RWPE1 (cell line): ENCODE results near the gene NEK9.

Source experiments
- CTCF ChIA-PET: fragments of 350-600 bp; sonication (Branson Sonifier 250); formaldehyde crosslinking; extraction: SDS; loops from one replicate; lab custom pipeline; 2021; lab: Yijun Ruan, JAX
- POLR2A ChIA-PET: fragments of 400-600 bp; formaldehyde crosslinking; extraction: SDS; loops from one replicate; lab custom pipeline; 2020; ENCODE audit warnings: antibody characterized with exemption; ENCODE audit not compliant: low non-redundant PET; lab: Yijun Ruan, JAX
- DNase-seq: peaks from one replicate; pipeline ENCODE4 v3.0.0; 2012; ENCODE audit warnings: low spot score
- H3K27ac ChIP-seq: fragments of 450-650 bp; 2 replicates; pipeline ENCODE4 v1.5.1; 2017
- TF ChIP-seq, protein P1 (sequence below): fragments of 450-650 bp; conservative IDR thresholded peaks from 2 replicates; pipeline ENCODE4 v1.5.1; 2017; ENCODE audit warnings: low read depth, mild to moderate bottlenecking

The NEK9 gene

DNA sequence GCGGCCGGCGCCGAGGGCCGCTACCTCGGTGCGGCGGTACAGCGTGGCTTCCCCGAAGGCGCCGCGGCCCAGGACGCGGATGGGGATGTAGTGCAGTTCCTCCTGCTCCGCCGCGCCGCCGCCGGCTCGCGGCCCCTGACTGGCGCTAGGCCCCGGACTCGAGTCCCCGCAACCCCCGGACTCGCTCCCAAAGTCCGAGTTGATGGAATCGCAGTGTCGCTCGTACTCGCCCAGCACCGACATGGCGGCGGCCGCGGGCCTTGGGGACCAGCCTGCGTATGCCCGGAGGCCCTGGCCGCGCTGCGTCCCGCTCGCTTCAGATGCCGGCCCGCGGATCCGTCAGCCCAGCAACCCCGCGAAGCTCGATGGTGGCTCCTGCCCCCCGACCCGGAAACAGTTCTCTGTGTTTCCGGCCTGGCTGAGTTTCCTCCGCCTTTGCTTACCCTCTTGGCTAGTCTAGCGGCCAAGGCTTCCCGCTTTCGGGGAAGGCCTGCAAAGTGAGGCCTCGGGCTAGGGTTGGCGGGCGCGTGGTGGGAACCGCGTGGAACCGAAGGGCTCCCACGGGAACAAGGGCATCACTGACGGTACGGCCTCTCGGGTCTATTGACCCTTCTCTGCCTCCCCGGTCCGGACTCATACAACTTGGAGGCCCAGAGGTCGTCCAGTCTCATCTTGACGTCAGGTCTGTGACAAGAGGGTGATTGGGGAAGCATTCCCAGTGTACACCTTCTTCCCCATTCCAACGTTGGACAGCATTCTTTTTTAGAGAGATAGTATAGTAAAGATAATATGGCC, at the start of gene NEK9:
TSS of gene NEK9 (minus strand) at position 370 of the 795 bp plus-strand sequence. CDS start at position 243, 127 bp downstream.
- TF ChIP-seq, protein P1, sequence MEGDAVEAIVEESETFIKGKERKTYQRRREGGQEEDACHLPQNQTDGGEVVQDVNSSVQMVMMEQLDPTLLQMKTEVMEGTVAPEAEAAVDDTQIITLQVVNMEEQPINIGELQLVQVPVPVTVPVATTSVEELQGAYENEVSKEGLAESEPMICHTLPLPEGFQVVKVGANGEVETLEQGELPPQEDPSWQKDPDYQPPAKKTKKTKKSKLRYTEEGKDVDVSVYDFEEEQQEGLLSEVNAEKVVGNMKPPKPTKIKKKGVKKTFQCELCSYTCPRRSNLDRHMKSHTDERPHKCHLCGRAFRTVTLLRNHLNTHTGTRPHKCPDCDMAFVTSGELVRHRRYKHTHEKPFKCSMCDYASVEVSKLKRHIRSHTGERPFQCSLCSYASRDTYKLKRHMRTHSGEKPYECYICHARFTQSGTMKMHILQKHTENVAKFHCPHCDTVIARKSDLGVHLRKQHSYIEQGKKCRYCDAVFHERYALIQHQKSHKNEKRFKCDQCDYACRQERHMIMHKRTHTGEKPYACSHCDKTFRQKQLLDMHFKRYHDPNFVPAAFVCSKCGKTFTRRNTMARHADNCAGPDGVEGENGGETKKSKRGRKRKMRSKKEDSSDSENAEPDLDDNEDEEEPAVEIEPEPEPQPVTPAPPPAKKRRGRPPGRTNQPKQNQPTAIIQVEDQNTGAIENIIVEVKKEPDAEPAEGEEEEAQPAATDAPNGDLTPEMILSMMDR: no peak
- H3K27ac ChIP-seq: peak within 1 kb of the TSS; percentile 92
- DNase-seq: peak; percentile 92
- POLR2A ChIA-PET: no interaction called here
- CTCF ChIA-PET: interaction anchor here (0.7 kb wide), 1 partner anchor 270 kb away, joined by 3 read pairs; no protein-coding TSS in a partner anchor

DNA sequence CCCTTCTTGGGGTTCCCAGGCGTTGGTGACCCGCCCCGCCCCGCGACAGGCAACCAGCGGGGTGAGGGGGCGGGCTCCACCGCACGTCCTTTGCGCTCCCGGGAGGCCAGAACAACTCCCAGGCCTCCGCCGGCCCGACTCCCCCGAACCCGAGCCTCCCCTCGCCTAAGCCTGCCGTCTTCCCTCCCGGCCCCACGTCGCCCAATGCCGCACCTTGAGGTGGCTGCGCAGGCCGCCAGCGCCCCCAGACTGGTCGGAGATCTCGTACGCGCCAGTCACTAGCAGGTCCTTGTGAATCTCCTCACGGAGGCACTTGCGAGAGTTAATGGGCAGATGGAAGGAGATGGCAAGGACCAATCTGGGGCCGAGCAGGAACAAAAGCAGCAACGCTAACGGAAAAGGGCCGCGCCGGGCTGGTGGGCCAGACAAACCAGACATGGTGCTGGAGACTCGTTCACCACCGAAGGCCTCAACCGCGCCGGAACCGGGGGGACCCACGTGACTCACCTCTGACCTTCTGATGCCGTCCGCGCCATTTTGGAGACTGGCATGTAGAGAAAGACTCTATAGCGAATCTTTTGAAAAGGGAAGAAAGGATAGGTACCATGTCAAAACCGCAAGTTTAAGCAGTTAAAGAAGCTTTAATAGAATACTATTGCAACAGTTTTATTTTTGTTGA, 49.4 kb upstream of the NEK9 start, which contains the start of gene TMED10:
TSS of gene TMED10 (minus strand) at position 471 of the 679 bp plus-strand sequence. CDS start at position 438, 33 bp downstream.
- peak; percentile 90 for DNase-seq
- H3K27ac ChIP-seq: peak within 1 kb of the TSS; percentile 91
- TF ChIP-seq, protein P1: no peak
- POLR2A ChIA-PET: no interaction called here
- CTCF ChIA-PET: interaction anchor here (1.1 kb wide), 1 partner anchor 103 kb away, joined by 5 read pairs; no protein-coding TSS in a partner anchor

DNA sequence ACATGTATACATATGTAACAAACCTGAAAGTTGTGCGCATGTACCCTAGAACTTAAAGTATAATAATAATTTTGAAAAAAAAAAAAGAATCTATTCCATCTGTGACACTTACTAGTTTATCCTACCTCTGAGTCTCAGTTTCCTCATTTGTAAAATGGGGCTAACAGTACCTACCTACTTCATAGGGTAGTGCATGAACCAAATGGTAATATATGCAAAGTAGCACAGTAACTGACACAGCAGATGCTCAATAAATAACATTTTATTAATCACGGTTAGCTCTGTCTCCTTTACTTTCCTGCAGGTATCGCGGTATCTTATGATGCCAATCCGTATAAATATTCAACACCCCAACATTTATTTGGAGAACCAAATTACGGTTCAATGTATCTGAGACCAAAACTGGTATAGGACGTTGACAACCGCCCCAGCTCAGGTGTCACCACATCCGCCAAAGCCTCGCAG, 48.9 kb upstream of the NEK9 start:
- ChIA-PET POLR2A (no interaction called here), CTCF (no interaction called here)
- peak overlapping the region; percentile 91 for H3K27ac ChIP-seq
- peak; percentile 62 for DNase-seq
- TF ChIP-seq, protein P1: no peak

DNA sequence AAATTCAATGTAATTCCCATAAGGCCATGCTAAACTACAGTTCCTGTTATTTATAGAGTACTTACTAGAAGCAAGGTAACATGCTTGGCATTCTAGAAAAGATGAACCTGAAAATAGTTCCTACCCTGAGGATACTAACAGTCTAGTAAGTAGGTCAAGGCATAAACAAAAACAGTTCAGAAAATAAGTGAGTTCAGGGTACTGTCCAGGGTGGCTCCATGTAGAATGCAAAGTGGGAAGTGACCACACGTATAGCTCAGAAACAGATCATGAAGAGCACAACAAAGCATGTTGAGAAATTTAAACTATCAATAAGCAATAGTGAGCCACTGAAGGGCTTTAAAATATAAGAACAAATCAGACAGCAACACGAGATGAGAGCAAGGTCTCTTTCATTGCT, 47.2 kb upstream of the NEK9 start:
- TF ChIP-seq, protein P1: no peak
- peak overlapping the region; percentile 36; the same call in 1 of the 2 replicates for H3K27ac ChIP-seq
- CTCF ChIA-PET: no interaction called here
- no peak for DNase-seq
- POLR2A ChIA-PET: interaction anchor here (0.7 kb wide), 1 partner anchor 107 kb away, joined by 5 read pairs; no protein-coding TSS in a partner anchor

DNA sequence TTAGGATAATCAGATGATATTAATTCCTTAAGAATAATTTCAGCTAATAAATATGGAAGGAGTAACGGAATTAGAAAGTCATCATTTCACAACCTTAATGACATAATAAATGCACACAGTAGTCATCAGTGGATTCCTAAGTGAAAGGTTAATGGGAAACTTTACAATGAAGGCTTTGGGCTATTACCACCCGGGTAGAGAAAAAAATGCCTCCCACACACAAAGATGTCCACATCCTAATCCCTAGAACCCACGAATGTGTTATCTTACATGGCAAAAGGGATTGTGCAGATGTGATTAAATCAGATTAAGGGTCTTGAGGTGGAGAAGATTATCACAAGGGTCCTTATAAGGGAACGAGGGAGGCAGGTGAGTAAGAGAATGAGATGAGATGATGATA, 43.9 kb upstream of the NEK9 start:
- CTCF ChIA-PET: no interaction called here
- no peak overlapping the region for H3K27ac ChIP-seq

More for the DNA sequence above, 43.9 kb upstream of the NEK9 start:
- TF ChIP-seq, protein P1: no peak
- no peak for DNase-seq
- POLR2A ChIA-PET: no interaction called here
